ENCODE data around the gene SNAI1. TPM values are rescaled to one million over a fixed set of nuclear protein-coding genes. Genes with fewer than 3 reads are reported as not detected.

Gene SNAI1
- polyA plus RNA-seq, 1 donor (not counting 4 experiments of a cell fraction or from before 2014, with no cell fraction given): not detected

GRCh38 chr20:49969234-49969633, 13.5 kb upstream of the SNAI1 start:
- no peaks in the 10 kb centered on the region for H4K20me1 ChIP-seq (ENCODE audit: control insufficient read depth, extremely low read depth, insufficient read depth, low read length)
- dilution Hi-C loops (cut with MboI; ENCODE audit: extremely low pct_ligation_motif_present, low sequenced_read_pairs): no loop called here
- H3K9me3 ChIP-seq (ENCODE audit: control insufficient read depth, low read depth, low read length): no peaks in the 10 kb centered on the region
- H3K9me1 ChIP-seq (ENCODE audit: control insufficient read depth, extremely low read depth, insufficient read depth, low read length): no peaks in the 10 kb centered on the region
- H3K9ac ChIP-seq (ENCODE audit: control insufficient read depth, extremely low read depth, insufficient read depth, low read length): no peak overlapping the region
- H3K4me1 ChIP-seq (ENCODE audit: control insufficient read depth, extremely low read depth, insufficient read depth, low read length): peaks cover 15% of the 10 kb centered on the region
- no peaks in the 10 kb centered on the region for H3K79me2 ChIP-seq (ENCODE audit: control insufficient read depth, insufficient read depth, low read length)
- no peak overlapping the region for H2AFZ ChIP-seq (ENCODE audit: control insufficient read depth, low read length)
- FAIRE-seq: no peak
- no peak overlapping the region for H3K4me3 ChIP-seq (ENCODE audit: control insufficient read depth in 2 of 3, extremely low read depth in 1 of 3, insufficient read depth in 2 of 3, low read depth in 1 of 3, low read length in 3 of 3)
- no peak overlapping the region for H3K4me2 ChIP-seq (ENCODE audit: control insufficient read depth, extremely low read depth, insufficient read depth, low read depth, low read length)
- H3K27ac ChIP-seq (ENCODE audit: control insufficient read depth, insufficient read depth, low read length): no peak overlapping the region
- H3K36me3 ChIP-seq (ENCODE audit: control insufficient read depth in 2 of 2, extremely low read depth in 1 of 2, insufficient read depth in 2 of 2, low read length in 2 of 2): peaks cover 0 to 1% of the 10 kb centered on the region in 2 experiments
- no peaks in the 10 kb centered on the region for H3K27me3 ChIP-seq (ENCODE audit: control insufficient read depth, extremely low read depth, insufficient read depth, low read length)
- no peak for DNase-seq (ENCODE audit: low read depth, low spot score)
- no peak for TF ChIP-seq EZH2 (IDR thresholded peaks at IDR 0.05; ENCODE audit: low read length)
- no peak for TF ChIP-seq CTCF (optimal IDR thresholded peaks at IDR 0.05 in 1 of 3, IDR thresholded peaks at IDR 0.05 in 1 of 3, conservative IDR thresholded peaks at IDR 0.05 in 1 of 3; ENCODE audit: extremely low read depth in 1 of 3, insufficient read depth in 2 of 3, low read length in 3 of 3)

DNA sequence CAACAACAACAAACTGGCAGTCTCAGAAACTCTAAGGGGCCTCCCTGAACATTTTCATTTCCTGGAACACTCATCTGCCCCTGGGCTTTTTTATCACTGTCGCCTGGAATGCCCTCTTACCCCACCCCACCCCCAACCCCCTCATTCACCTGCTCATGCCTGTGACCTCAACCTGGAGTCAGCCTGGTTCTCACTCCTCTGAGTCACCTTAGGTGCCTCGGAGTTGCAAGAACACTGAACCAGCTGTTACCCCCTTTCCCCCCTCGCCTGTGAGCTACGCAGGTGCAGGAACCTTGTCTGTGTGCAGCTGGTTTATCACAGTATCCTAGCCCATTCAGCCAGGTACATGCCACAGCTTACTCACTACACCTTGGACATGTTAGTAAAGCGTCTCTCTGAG, 12.8 kb upstream of the SNAI1 start:
- DNase-seq (ENCODE audit: low read depth, low spot score): peak; percentile 77
- TF ChIP-seq EZH2 (IDR thresholded peaks at IDR 0.05; ENCODE audit: low read length) (no peak), CTCF (optimal IDR thresholded peaks at IDR 0.05 in 1 of 3, IDR thresholded peaks at IDR 0.05 in 1 of 3, conservative IDR thresholded peaks at IDR 0.05 in 1 of 3; ENCODE audit: extremely low read depth in 1 of 3, insufficient read depth in 2 of 3, low read length in 3 of 3) (no peak)

More for the DNA sequence above, 12.8 kb upstream of the SNAI1 start:
- Histone ChIP-seq H3K4me2 (ENCODE audit: control insufficient read depth, extremely low read depth, insufficient read depth, low read depth, low read length) (no peak overlapping the region), H4K20me1 (ENCODE audit: control insufficient read depth, extremely low read depth, insufficient read depth, low read length) (no peaks in the 10 kb centered on the region), H3K36me3 (ENCODE audit: control insufficient read depth in 2 of 2, extremely low read depth in 1 of 2, insufficient read depth in 2 of 2, low read length in 2 of 2) (peaks cover 0 to under 1% of the 10 kb centered on the region in 2 experiments), H3K9me1 (ENCODE audit: control insufficient read depth, extremely low read depth, insufficient read depth, low read length) (no peaks in the 10 kb centered on the region), H3K79me2 (ENCODE audit: control insufficient read depth, insufficient read depth, low read length) (no peaks in the 10 kb centered on the region), H3K27ac (ENCODE audit: control insufficient read depth, insufficient read depth, low read length) (no peak overlapping the region), H3K27me3 (ENCODE audit: control insufficient read depth, extremely low read depth, insufficient read depth, low read length) (no peaks in the 10 kb centered on the region), H3K4me3 (ENCODE audit: control insufficient read depth in 2 of 3, extremely low read depth in 1 of 3, insufficient read depth in 2 of 3, low read depth in 1 of 3, low read length in 3 of 3) (no peak overlapping the region), H3K9ac (ENCODE audit: control insufficient read depth, extremely low read depth, insufficient read depth, low read length) (no peak overlapping the region), H3K9me3 (ENCODE audit: control insufficient read depth, low read depth, low read length) (no peaks in the 10 kb centered on the region), H2AFZ (ENCODE audit: control insufficient read depth, low read length) (no peak overlapping the region), H3K4me1 (ENCODE audit: control insufficient read depth, extremely low read depth, insufficient read depth, low read length) (peaks cover 15% of the 10 kb centered on the region)
- no peak for FAIRE-seq
- dilution Hi-C loops (cut with MboI; ENCODE audit: extremely low pct_ligation_motif_present, low sequenced_read_pairs): no loop called here

All from keratinocyte (primary cell).